HG02798 (cell line): ENCODE results near the gene ZNHIT3.
A peak's percentile ranks its signal among the peaks of the same experiment; 100 is the strongest.
"Not testable (repeated sequence)": the region's sequence is repeated elsewhere in the genome, so short reads cannot be mapped to it uniquely, and the experiment has no call there.

ENCODE experiments used
- ATAC-seq: cut with Tn5 transposase; IDR thresholded peaks from one replicate; pipeline ENCODE4 v1.9.1; 2021; ENCODE audit warnings: mild to moderate bottlenecking; ENCODE audit not compliant: unreplicated experiment, poor library complexity

The ZNHIT3 gene

DNA sequence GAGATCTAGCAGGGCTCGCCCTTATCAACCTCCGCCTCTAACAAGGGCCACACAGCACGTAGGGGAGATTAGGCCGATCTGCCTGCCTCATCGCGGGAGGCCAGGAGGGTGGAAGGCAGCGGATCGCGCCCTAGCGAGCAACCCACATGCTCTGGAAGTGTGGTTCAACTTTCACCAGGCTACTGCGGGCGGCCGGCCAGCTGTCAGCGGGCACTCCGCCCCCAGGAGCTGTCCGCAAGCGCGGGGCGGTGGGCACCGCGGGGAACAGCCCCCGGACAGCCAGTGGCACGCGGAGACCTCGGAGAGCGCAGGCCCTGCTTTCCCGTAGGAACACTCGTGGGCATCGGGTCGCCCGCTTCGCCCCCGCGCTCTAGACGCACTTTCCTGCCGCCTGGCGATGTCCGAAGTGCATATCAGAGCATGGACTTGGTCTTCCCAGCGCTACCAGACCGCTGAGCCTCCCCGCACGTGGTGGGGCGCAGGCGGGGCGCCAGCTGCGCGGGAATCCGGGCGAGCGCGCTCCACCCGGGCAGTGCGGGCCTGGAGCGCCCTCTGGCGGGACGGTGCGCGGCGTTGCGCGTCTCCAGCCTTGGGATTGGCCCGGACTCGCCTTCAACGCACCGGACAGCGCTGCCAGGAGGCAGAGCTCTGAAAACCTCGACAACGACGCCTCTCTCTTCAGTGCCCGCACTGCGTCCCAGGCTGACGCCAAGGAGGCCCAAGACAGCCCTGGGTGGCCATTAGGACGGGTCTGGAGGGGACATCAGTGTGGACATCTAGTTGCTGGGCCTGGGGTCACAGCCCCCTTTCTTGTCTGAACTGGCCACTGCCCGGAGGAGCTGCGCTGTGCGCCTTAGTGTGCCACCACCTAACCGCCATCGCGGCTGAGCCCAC is 3.6 kb upstream of the ZNHIT3 start:
- ATAC-seq, result peak; percentile 42

DNA sequence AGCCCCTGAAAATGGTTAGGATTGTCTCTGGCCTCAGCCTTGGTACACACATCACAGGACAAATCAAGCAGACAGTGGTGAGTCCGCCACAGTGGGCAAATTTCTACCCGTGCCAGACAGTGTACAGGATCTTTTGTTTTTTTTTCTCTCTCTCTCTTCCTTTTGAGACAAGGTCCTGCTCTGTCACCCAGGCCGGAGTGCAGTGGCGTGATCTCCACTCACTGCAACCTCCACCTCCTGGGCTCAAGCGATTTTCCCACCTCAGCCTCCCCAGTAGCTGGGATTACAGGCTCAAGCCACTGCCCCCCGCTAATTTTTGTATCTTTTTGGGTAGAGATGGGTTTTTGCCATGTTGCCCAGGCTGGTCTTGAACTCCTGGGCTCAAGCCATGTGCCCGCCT is 2.5 kb upstream of the ZNHIT3 start:
- ATAC-seq, result not testable (repeated sequence)

DNA sequence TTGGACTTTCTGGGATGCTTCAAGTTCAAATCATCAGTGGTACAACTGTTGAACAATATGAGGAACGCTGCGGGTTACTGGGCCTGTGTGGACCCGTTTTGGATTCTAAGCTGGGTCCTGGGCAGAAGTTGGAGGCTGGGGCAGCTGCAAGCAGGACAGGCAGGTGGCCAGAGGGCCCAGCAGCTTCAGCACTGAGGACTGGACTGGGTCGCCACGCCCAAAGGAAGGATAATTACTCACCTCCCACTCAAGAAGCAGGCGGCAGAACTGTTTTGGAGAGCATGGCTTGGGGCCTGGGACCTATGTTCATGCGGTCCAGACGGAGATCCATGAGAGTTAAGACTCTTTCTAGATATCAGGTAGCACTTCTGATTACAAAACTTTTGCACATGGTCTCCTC is 1.5 kb upstream of the ZNHIT3 start:
- no peak for ATAC-seq

DNA sequence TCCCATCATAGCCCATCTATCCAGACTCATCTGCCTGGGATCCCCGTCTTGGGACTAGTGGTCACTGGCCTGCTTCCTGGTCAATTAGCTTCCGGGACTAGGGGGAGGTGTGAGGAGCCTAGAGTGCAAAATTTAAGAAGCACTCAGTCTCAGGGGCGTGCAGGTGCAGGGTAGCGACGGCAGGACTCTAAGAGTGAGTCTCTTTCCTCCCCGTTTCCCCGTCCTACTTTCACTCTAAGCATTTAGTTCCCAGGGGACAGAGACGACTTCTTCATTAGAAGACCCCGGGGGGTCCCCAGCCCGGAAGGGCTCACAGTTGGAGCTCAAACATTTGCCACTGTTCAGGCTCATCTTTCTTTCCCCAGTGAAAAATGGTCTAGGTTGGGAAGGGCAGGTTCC is 677 bp upstream of the ZNHIT3 start:
- no peak for ATAC-seq

DNA sequence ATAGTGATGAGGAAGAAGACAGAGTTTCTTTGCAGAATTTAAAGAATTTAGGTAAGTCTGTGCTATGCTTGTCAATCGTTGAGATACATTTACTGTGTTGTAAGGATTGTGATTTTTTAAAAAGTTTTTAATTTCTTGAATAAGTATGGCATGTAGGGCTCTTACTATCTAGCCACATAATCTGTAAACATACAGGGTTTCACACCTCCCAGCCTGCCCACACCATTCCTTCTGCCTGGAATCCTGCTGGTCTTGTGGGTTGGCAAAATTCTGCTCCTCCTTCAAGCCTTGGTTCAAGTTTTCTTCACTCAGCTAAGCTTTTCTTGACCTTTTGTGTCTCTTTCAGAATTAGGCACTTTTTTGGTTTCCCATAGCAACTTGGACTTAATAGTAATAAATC is 7.5 kb downstream of the ZNHIT3 start:
- ATAC-seq, result no peak

DNA sequence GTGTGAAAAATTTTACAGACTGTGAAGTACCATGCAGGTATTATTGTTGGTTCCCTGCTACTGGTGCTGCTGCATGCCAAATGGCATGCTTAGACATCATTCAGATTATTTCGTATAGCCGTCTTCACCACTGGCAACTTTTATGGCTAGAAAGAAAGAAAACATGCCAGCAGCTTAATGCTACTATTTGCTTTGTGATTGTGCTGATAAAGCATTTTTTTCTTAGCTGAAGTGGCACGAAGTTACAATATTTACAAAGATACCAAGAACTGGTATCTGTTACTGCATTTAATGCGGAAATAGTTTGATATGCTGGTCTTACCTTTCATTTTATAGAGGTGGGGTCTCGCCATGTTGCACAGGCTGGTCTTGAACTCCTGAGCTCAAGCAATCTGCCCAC is 8.2 kb downstream of the ZNHIT3 start:
- ATAC-seq, result no peak

DNA sequence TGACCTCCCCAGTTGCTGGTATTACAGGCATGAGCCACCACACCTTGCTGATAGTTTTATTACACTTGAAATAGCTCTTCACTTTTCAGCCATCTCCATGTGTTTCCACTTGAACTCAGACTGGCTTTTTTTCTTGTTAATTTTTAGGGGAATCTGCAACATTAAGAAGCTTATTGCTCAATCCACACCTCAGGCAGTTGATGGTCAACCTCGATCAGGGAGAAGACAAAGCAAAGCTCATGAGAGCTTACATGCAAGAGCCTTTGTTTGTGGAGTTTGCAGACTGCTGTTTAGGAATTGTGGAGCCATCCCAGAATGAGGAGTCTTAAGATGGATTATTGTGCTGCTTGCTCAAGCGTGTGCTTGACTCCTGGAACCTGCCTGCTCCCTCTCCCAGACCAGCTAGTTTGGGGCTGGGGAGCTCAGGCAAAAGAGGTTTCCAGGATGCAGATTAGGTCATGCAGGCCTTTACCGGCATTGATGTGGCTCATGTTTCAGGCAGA is 8.6 kb downstream of the ZNHIT3 start:
- ATAC-seq, result no peak

DNA sequence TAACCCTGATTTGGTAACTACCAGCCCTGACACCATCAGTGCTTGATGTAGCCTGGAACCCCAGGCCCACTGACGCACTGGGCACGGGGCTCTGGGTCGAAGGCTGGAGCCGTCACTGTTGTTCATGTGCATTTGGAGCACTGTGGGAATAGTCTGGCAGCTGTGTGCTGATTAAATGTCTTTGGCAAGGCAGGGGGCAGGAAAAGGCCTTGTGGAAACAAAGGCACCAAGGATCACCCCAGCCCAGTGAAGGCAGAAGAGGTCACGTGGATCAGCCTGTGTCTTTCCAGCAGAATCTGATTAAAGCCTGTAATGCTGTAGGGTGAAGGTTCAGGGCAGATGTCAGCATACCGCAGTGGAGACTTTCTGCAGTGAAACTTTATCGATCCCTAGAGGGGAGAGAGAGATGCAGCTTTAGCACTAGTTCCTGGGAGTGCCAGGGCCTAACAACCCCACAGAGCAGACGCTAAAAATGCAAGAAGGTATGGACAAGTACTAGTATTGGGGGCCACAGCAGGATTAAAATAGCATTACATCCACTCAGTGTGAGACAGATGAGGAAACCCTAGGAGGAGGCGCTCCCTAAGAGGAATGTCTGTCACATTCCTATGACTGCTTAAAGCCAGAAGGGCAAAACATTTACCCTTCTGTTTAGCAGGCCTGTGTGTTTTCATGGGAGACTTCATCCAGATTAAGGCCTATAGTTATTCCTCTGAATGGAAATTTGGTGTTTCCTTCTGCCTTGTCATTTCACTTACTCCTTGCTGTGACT is 9.7 kb downstream of the ZNHIT3 start:
- ATAC-seq, result no peak

DNA sequence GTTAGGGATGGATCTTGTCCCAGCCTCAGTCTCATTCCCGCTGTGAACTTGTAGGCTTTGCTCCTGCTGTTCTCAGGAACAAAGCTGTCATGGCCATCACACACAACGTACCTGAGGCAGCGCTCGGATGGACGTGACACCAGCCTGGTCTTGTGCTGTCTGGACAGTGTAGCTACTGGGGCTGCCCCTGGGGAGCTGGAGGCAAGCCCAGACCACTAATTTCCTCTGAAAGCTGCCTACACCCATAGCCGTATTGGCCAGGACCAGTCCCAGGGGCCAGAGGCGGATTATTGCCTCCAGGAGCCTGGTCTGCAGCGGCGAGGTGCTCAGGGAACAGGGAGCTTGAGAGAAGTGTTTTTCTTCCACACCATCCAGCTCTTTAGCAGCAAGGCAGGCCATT is 11.7 kb downstream of the ZNHIT3 start:
- no peak for ATAC-seq

DNA sequence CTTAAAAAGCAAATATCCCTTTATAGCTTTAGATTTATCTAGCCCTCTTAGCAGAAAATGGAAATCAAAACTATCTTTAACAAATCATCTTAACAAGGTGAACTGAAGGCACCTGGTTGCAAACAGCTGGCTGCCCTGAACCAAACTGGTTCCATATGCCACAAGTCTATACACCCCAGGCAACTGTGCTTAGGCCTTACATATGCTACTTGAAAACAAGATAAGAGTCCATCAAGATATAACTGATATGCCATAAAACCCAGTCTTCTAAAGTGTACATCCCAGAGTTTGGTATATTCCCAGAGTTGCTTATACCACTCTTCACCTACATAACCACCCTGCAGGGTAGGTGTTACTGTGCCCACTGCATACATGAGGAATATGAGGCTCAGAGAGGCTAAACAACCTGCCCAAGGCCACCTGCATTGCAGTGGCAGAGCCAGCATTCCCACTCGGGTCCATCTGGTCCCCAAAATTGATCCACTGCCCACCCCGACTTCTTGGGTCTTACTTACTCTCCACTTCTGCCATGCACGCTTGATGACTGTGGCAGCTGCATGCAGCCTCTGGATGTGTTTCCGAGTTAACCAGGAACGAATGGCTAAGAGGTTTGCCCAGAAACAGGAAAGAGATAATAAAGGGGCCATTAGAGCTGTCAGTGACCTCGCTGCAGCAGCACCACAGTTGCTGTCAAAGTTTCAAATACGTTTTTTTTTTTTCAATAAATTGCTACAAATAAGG is 12.2 kb downstream of the ZNHIT3 start:
- no peak for ATAC-seq

DNA sequence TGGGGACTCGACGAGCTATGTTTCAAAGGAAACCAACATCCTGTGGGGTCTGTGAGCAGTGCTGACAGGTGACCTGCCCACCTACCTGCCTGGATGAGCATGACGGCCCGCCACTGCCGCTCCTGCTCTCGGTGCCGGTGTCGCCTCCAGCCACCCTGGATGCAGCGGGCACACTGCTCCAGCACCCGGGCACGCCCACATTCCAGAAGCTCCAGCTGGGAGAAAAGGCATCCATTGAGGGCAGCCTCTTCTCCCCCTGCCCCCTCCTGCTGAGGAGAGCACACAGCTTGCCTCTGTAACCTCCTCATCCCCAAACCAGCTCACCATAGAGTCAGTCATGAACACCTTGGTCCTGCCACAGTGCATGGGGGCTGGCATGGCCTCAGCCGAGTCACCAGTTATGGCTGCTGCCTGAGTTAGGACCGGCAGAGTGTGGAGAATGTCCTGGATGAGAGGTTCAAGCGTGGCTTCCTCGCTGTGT is 14.3 kb downstream of the ZNHIT3 start:
- ATAC-seq, result no peak

DNA sequence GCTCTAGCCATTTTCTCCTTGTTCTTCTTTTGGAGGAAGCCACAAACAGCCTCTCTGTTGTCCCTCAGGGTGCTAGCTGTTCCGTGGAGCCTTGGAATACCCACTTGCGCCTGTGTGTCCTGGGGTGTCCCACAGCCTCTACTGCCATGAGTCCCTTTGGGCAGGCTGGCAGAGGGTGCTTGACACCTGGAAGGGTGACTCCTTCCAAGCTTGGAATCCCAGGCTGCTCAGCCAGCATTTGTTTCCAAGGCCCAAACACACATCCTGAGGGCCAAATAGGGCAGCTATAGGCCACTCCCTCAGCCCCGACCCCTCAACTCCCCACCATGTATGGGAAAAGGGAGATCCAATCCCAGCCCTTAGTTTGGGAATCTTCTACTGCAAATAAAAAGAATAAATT is 14.9 kb downstream of the ZNHIT3 start:
- ATAC-seq, result no peak

DNA sequence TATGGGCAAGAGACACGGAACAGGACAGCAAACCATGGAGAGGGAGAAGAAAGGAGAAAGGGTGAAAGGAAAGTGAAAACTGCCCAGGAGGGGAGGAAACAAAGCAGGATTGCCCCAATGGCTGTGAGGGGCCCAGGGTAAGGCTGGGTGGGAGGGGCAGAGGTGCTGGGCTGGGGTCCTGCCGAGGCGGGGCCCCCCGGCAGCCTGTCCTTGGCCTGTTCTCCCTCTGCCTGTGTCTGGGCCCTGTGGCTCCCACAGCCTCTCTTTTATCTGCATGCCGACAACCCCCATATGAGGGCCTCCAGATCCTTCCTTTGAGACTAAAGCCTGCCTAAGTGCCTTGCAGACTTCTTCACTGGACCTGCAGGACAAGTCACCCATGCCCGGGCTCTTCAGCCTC is 15.5 kb downstream of the ZNHIT3 start:
- no peak for ATAC-seq

DNA sequence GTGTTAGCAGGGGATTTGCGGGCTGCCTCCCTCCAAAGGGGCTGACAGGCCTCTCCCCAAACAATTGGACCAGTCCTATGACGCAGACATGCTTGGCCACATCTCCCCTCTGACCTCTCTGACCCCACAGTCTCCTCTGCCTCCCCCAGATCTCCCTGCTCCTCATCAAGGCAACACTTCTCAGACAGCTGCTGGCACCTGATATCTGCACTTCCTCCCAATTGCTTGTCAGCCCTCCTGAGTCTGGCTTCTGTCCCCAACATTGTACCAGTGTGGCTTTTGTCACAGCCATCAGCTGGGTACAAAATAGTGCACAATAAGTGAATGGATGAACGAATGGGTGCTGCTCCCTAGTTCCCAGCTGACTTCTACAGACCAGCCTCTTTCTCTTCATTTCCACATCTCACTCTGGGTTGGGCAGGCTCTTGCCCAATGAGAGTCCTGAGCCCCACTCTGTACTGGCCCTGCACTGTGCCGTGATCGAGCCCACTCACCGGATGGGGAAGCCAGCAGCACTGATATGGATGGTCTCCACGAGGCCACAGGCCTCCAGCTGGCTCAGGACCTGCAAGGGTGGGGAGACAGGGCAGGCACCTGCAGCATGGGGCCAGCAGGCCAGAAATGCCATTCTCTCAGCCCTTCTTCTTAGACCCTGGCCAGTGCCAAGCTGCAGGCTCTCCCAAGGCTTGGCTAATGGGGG is 17.1 kb downstream of the ZNHIT3 start:
- no peak for ATAC-seq

DNA sequence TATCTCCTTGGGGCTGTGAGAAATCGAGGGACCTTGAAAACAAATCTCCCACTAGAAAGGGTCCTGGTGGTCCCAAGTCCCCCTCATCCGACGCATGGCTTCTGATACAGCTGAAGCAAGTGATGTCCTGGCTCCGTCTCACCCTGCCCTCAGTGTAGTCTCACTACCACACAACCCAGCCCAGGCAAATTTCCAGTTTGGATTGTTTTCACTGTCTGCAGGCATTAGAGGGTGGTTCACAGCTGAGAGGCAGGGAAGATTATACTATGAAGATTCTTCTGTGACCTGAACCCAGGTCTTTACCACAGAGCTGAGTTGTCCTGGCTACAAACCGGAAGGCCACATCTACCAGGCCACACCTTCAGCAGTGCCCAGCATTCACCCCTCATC is 17.7 kb downstream of the ZNHIT3 start:
- no peak for ATAC-seq

DNA sequence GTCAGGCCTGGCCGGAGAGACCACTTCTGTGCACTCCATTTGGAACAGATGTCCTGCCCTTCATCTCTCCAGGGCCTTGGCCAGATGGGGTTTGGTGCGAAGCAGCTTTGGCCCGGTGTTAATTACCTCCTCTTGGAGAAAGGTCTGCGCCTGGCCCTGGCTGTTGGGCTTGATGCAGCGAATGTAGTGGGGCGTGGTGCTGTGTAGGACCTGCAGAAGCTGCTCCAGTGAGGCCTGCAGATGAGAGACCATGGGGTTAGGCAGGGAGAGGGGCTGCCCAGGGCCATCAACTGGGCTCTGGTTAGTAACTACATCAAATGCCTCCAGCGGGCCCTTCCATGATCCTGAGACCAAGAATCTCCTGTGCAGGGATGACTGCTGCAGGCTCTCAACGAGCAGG is 18.7 kb downstream of the ZNHIT3 start:
- ATAC-seq, result no peak

DNA sequence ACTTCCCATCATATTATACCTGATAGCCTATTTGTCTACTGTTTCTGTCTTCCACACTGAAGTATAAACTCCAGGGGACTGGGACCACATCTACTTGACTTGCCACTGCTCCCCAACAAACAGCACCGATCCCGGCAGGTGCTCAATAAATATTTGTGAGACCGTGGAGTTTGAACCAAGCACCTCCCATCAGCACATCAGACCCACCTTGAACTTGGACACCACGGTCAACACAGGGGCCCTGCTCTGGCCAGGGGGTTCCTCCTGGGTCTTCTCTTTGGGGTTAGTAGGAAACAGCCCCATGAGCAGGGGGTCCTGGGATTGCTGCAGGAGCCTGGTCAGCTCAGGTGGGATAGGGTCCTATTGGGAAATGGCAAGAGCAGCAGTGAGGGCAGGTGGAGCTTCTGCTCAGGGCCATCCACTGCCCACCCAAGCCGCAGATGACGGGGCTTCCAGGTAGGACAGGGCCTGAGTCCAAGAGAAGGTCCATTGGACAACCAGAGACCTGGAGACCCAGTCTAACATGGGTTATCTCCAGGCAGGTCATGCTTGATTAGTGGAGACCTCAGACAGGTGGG is 19.9 kb downstream of the ZNHIT3 start:
- ATAC-seq, result no peak

DNA sequence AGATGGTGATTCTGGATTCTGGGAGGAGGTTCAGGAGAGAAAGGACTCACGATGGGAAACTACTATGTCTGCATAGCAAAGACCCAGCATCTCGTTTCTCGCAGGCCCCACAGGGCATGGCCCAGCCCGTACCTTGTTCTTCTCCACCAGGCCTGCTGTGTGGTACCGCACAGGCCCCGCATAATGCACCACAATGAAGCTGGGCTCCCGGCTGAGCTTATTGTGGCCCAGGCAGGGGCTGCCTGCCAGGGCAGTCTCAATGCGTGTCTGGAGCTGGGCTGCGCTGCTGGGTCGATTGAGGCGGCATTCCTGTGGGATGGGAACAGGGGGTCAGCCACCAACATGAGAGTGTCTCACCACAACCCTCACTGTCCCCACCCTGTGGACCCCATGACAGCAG is 20.4 kb downstream of the ZNHIT3 start:
- ATAC-seq, result no peak

DNA sequence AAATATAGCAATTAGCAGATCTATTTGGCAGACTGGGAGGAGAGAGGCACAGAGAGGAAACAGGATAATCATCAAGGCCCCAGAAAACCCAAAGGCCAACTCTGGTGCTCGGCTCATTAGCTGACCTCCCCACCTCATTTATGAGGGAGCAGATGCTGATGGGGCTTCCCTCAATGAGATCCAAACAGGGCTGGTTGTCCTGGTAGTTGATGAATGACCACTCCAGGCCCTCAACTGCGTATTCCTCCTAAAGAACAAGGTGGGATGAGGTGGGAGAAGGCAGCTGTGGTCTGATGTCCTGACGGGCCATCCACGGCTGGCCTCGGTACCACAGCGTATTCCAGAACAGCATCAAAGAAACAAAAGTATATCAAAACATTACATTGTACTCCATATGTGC is 20.8 kb downstream of the ZNHIT3 start:
- no peak for ATAC-seq

DNA sequence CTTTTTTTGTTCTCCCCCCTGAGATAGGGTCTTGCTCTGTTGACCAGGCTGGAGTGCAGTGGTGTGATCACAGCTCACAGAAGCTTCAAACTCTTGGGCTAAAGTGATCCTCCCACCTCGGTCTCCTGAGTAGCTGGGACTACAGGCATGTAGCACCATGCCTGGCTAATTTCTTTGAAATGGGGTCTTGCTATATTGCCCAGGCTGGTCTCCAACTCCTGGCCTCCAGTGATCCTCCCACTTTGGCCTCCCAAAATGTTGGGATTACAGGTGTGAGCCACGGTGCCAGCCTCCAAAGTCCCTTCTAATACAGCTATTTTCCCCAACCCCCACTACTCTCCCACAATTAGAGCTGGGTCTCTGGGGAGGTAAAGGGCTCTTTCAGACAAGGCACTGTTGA is 22.0 kb downstream of the ZNHIT3 start:
- ATAC-seq, result not testable (repeated sequence)
